Astrocyte (in vitro differentiated cells and primary cell): ENCODE measurements around the gene GOSR1.
"Not testable (repeated sequence)": the region's sequence is repeated elsewhere in the genome, so short reads cannot be mapped to it uniquely, and the experiment has no call there.

Experiments
- CTCF ChIP-seq: IDR thresholded peaks from 2 replicates; pipeline ENCODE4 v1.5.1; 2011; ENCODE audit warnings: low read depth, mild to moderate bottlenecking, inconsistent platforms, low read length, moderate library complexity; ENCODE audit not compliant: insufficient read depth
- EZH2 ChIP-seq: IDR thresholded peaks from 2 replicates; pipeline ENCODE4 v1.6.1; 2012; ENCODE audit warnings: mild to moderate bottlenecking, low read length, inconsistent platforms; ENCODE audit not compliant: insufficient read depth

GRCh38 chr17:30575648-30576325 is 98.6 kb downstream of the GOSR1 start:
- not testable (repeated sequence) for TF ChIP-seq CTCF, EZH2
